ENCODE results near the gene CDC42SE2. TPM values are rescaled to one million over a fixed set of nuclear protein-coding genes. Genes with fewer than 3 reads are reported as not detected.

CDC42SE2 gene
- total RNA-seq, 1 experiment from 2014 or later = 23.2 TPM

- no peak overlapping the region for H3K14ac ChIP-seq (ENCODE audit: insufficient read depth, low read length)
- TF ChIP-seq CTCF (conservative IDR thresholded peaks at IDR 0.05) = no peak
- Mint-ChIP-seq H3K27me3 (ENCODE audit: low read depth) (no peaks in the 10 kb centered on the region), H3K9me3 (no peaks in the 10 kb centered on the region), H3K4me1 (no peaks in the 10 kb centered on the region), H3K27ac (no peak overlapping the region), H3K36me3 (ENCODE audit: insufficient read depth in 1 of 3, low read depth in 3 of 3) (no peaks in the 10 kb centered on the region; a peak in 1 of 7 replicates), H3K4me3 (no peak overlapping the region)
- H3K27ac ChIP-seq (ENCODE audit: insufficient read length, low read depth, low read length) = no peak overlapping the region
- no peak overlapping the region for H2AFZ ChIP-seq (ENCODE audit: low read length)
- H3K4me1 ChIP-seq (ENCODE audit: insufficient read depth, low read length) = no peaks in the 10 kb centered on the region
- no peaks in the 10 kb centered on the region for H3K79me1 ChIP-seq (ENCODE audit: insufficient read depth, low read depth, low read length, poor library complexity, severe bottlenecking)
- H3K23me2 ChIP-seq (ENCODE audit: insufficient read length, low read depth, low read length, poor library complexity, severe bottlenecking) = no peaks in the 10 kb centered on the region
- H2BK120ac ChIP-seq (ENCODE audit: low read depth, low read length, poor library complexity, severe bottlenecking) = no peak overlapping the region
- H3K4me2 ChIP-seq (ENCODE audit: insufficient read depth, insufficient read length, low read length) = no peak overlapping the region
- H3T11ph ChIP-seq (ENCODE audit: low read length) = no peak overlapping the region
- H4K20me1 ChIP-seq (ENCODE audit: control insufficient read depth, insufficient read depth, insufficient read length) = no peaks in the 10 kb centered on the region
- H4K5ac ChIP-seq (ENCODE audit: insufficient read length, low read depth, low read length) = no peak overlapping the region
- H3K9me3 ChIP-seq (ENCODE audit: control insufficient read depth, low read depth, low read length) = no peaks in the 10 kb centered on the region
- no peak overlapping the region for H3K4ac ChIP-seq (ENCODE audit: low read depth, low read length)
- no peak overlapping the region for H2AK5ac ChIP-seq (ENCODE audit: insufficient read length, low read length)
- H2BK20ac ChIP-seq (ENCODE audit: low read depth, low read length, poor library complexity, severe bottlenecking) = no peak overlapping the region
- H2BK5ac ChIP-seq (ENCODE audit: insufficient read length, low read length) = no peak overlapping the region
- H3K9ac ChIP-seq (ENCODE audit: extremely low read depth, insufficient read length, low read length) = no peak overlapping the region
- no peak overlapping the region for H4K8ac ChIP-seq (replicated peaks; ENCODE audit: insufficient read length, low read depth, low read length)
- H2BK15ac ChIP-seq (ENCODE audit: low read depth, low read length) = no peak overlapping the region
- H4K91ac ChIP-seq (ENCODE audit: insufficient read length, low read depth, low read length) = no peak overlapping the region
- no peaks in the 10 kb centered on the region for H3K79me2 ChIP-seq (ENCODE audit: insufficient read depth, low read length)
- DNase-seq = no peak
- no peak overlapping the region for H3K23ac ChIP-seq (ENCODE audit: insufficient read length, low read depth, low read length)
- H3K56ac ChIP-seq (ENCODE audit: insufficient read length, low read depth, low read length) = no peak overlapping the region
- H3K18ac ChIP-seq (ENCODE audit: insufficient read length, low read depth, low read length) = no peak overlapping the region
- H3K27me3 ChIP-seq (ENCODE audit: insufficient read depth, low read length) = no peaks in the 10 kb centered on the region
- H2BK12ac ChIP-seq (ENCODE audit: insufficient read length, low read depth, low read length) = no peak overlapping the region
Observed at GRCh38 chr5:131221888-131222287, 42.0 kb upstream of the CDC42SE2 start.
